ENCODE measurements around the gene RLN3.

GRCh38 chr19:14078411-14078810, 50.5 kb downstream of the RLN3 start:
- TF ChIP-seq CTCF (IDR thresholded peaks at IDR 0.05 in 2 of 3, conservative IDR thresholded peaks at IDR 0.05 in 1 of 3; ENCODE audit: insufficient read depth in 2 of 3, low read depth in 1 of 3, low read length in 3 of 3) (no peak), NFATC3 (IDR thresholded peaks at IDR 0.05) (no peak), NFXL1 (CRISPR knock-in tag; IDR thresholded peaks at IDR 0.05) (no peak), ZBTB12 (CRISPR knock-in tag; IDR thresholded peaks at IDR 0.05) (no peak), DIDO1 (tag; IDR thresholded peaks at IDR 0.05; ENCODE audit: low read depth) (no peak), ETV6 (IDR thresholded peaks at IDR 0.05; ENCODE audit: borderline replicate concordance in 1 of 2, low read depth in 2 of 2, low read length in 1 of 2) (no peak), ETV6 (CRISPR knock-in tag; IDR thresholded peaks at IDR 0.05; ENCODE audit: borderline replicate concordance) (no peak)

Data from K562 (cell line).